SK-N-SH (cell line): Measurements from ENCODE around the gene APEH. TPM values are rescaled to one million over a fixed set of nuclear protein-coding genes. Genes with fewer than 3 reads are reported as not detected.
A peak's percentile ranks its signal among the peaks of the same experiment; 100 is the strongest.

Experiments
- CHD2 ChIP-seq: fragments of 150-350 bp; IDR thresholded peaks from 2 replicates; pipeline ENCODE4 v1.6.1; 2018; ENCODE audit warnings: low read length; ENCODE audit not compliant: partially characterized antibody
- CTCF ChIP-seq: fragments of 200-600 bp; sonication (generic); IDR thresholded peaks from 2 replicates; pipeline ENCODE4 v1.6.1; 2017; ENCODE audit warnings: antibody characterized with exemption, mild to moderate bottlenecking, moderate library complexity
- ELF1 ChIP-seq: IDR thresholded peaks from 2 replicates; pipeline ENCODE4 v1.4.0; 2012
- EP300 ChIP-seq, 2 experiments: IDR thresholded peaks; 2 replicates each; pipeline versions ENCODE4 v1.4.0 to v1.6.1; 2012; ENCODE audit warnings: borderline replicate concordance in 1 of 2, low read depth in 1 of 2, low read length in 1 of 2
- EZH2phosphoT487 ChIP-seq: fragments of 200-600 bp; sonication (generic); IDR thresholded peaks from 2 replicates; pipeline ENCODE4 v1.6.1; 2017; ENCODE audit warnings: low read depth, mixed run types, mild to moderate bottlenecking, antibody characterized with exemption, moderate library complexity, borderline replicate concordance
- FOSL2 ChIP-seq: IDR thresholded peaks from 2 replicates; pipeline ENCODE4 v1.4.0; 2012; ENCODE audit warnings: low read depth, mild to moderate bottlenecking, moderate library complexity, borderline replicate concordance
- FOXJ3 ChIP-seq: sonication (generic); formaldehyde crosslinking; IDR thresholded peaks from 2 replicates; pipeline ENCODE4 v1.5.1; 2020; ENCODE audit warnings: mild to moderate bottlenecking, missing genetic modification reagents
- FOXM1 ChIP-seq: IDR thresholded peaks from 2 replicates; pipeline ENCODE4 v1.4.0; 2012; ENCODE audit warnings: low read depth, mild to moderate bottlenecking
- GATA2 ChIP-seq: sonication (generic); formaldehyde crosslinking; IDR thresholded peaks from 2 replicates; pipeline ENCODE4 v1.5.0; 2020; ENCODE audit warnings: mild to moderate bottlenecking, missing genetic modification reagents
- JUND ChIP-seq: IDR thresholded peaks from 2 replicates; pipeline ENCODE4 v1.4.0; 2012
- MAX ChIP-seq: IDR thresholded peaks from 2 replicates; pipeline ENCODE4 v1.4.0; 2012; ENCODE audit warnings: low read depth
- MEF2A ChIP-seq: IDR thresholded peaks from 2 replicates; pipeline ENCODE4 v1.4.0; 2012; ENCODE audit warnings: low read depth, borderline replicate concordance
- MXI1 ChIP-seq: IDR thresholded peaks from 2 replicates; pipeline ENCODE4 v1.6.1; 2012; ENCODE audit warnings: mild to moderate bottlenecking, low read depth, low read length, improper control_type of control experiment
- NRF1 ChIP-seq: IDR thresholded peaks from 2 replicates; pipeline ENCODE4 v1.6.1; 2012; ENCODE audit warnings: low read depth, mild to moderate bottlenecking, low read length
- POLR2AphosphoS5 ChIP-seq: IDR thresholded peaks from 2 replicates; pipeline ENCODE4 v1.6.1; 2012; ENCODE audit warnings: low read depth, low read length
- RFX5 ChIP-seq: IDR thresholded peaks from 2 replicates; pipeline ENCODE4 v1.6.1; 2012; ENCODE audit warnings: mild to moderate bottlenecking, improper control_type of control experiment, low read length
- TCF12 ChIP-seq: IDR thresholded peaks from 2 replicates; pipeline ENCODE4 v1.4.0; 2012
- TEAD4 ChIP-seq: IDR thresholded peaks from 2 replicates; pipeline ENCODE4 v1.4.0; 2012; ENCODE audit warnings: mild to moderate bottlenecking, borderline replicate concordance; ENCODE audit not compliant: insufficient read depth
- USF1 ChIP-seq: IDR thresholded peaks from 2 replicates; pipeline ENCODE4 v1.4.0; 2012; ENCODE audit warnings: low read depth, borderline replicate concordance
- YY1 ChIP-seq: IDR thresholded peaks from 2 replicates; pipeline ENCODE4 v1.4.0; 2012; ENCODE audit warnings: low read depth, mild to moderate bottlenecking
- ZBTB33 ChIP-seq: IDR thresholded peaks from 2 replicates; pipeline ENCODE4 v1.4.0; 2012; ENCODE audit warnings: low read depth, borderline replicate concordance
- polyA plus RNA-seq, 3 experiments: library from polyadenylated mRNA; depleted of rRNA; stranded (reverse); fragments of >200 nt; gene quantifications; 2 replicates each; pipeline ENCODE4 v1.2.3, GENCODE V29; 2012

The APEH gene
- polyA plus RNA-seq, 1 of the 3 experiments (the other 2 are of a cell fraction) = 112 TPM

- TF ChIP-seq POLR2AphosphoS5 (peak; percentile 84), ZBTB33 (no peak; the same call in 1 of the 2 replicates), MEF2A (no peak), MXI1 (peak; percentile 59; the same call in 1 of the 2 replicates), YY1 (0 out of 2 replicates have a peak, but pooled peaks have one; percentile 26), MAX (peak; percentile 21; the same call in 1 of the 2 replicates), TEAD4 (no peak), FOXM1 (no peak), USF1 (peak; percentile 3; the same call in 1 of the 2 replicates), JUND (no peak), NRF1 (no peak), EZH2phosphoT487 (no peak), CTCF (no peak), TCF12 (no peak), FOSL2 (no peak), RFX5 (peak; percentile 87), EP300 (IDR thresholded peaks at IDR 0.05; ENCODE audit: borderline replicate concordance in 1 of 2, low read depth in 1 of 2, low read length in 1 of 2) (0 out of 4 replicates have a peak, but pooled peaks of 1 of the 2 experiments have one; percentile 15), GATA2 (CRISPR knock-in tag) (no peak), CHD2 (peak; percentile 35), FOXJ3 (CRISPR knock-in tag) (no peak), ELF1 (peak; percentile 60; the same call in 1 of the 2 replicates)
Observed at GRCh38 chr3:49723628-49724551, 49.7 kb downstream of the APEH start, which contains the start of gene GMPPB (continued).
